Mesenchymal stem cell (in vitro differentiated cells and primary cell): Measurements from ENCODE around the gene GRIN1. TPM values are rescaled to one million over a fixed set of nuclear protein-coding genes. Genes with fewer than 3 reads are reported as not detected.
A peak's percentile ranks its signal among the peaks of the same experiment; 100 is the strongest.

Experiments used
- DNase-seq: peaks from one replicate; pipeline ENCODE4 v3.0.0-alpha.2; 2013
- H2AFZ ChIP-seq: one replicate; pipeline ENCODE4 v1.6.1; 2013; ENCODE audit warnings: low read depth, mild to moderate bottlenecking, control low read depth, inconsistent platforms, low read length, moderate library complexity
- H2AK5ac ChIP-seq: 2 replicates; pipeline ENCODE4 v1.6.1; 2013; ENCODE audit warnings: low read length, moderate library complexity, mild to moderate bottlenecking, inconsistent platforms; ENCODE audit not compliant: severe bottlenecking
- H2BK120ac ChIP-seq: one replicate; pipeline ENCODE4 v1.6.1; 2013; ENCODE audit warnings: low read depth, mild to moderate bottlenecking, inconsistent platforms, low read length, moderate library complexity
- H2BK12ac ChIP-seq, 2 experiments: one replicate each; pipeline ENCODE4 v1.6.1; 2013; ENCODE audit warnings: inconsistent platforms in 2 of 2, low read length in 2 of 2, mild to moderate bottlenecking in 2 of 2, moderate library complexity in 2 of 2, control low read depth in 1 of 2
- H2BK15ac ChIP-seq: one replicate; pipeline ENCODE4 v1.6.1; 2013; ENCODE audit warnings: mild to moderate bottlenecking, low read depth, inconsistent platforms; ENCODE audit not compliant: poor library complexity, severe bottlenecking
- H2BK5ac ChIP-seq: 2 replicates; pipeline ENCODE4 v1.6.1; 2013; ENCODE audit warnings: low read depth, mild to moderate bottlenecking, low read length, control low read depth, inconsistent platforms; ENCODE audit not compliant: poor library complexity, severe bottlenecking
- H3K14ac ChIP-seq, 2 experiments: one replicate each; pipeline ENCODE4 v1.6.1; 2013; ENCODE audit warnings: inconsistent platforms in 2 of 2, low read length in 2 of 2, control low read depth in 1 of 2, mild to moderate bottlenecking in 1 of 2, moderate library complexity in 1 of 2
- H3K18ac ChIP-seq, 2 experiments: one replicate each; pipeline ENCODE4 v1.6.1; 2013; ENCODE audit warnings: inconsistent platforms in 2 of 2, low read length in 2 of 2, control low read depth in 1 of 2, low read depth in 1 of 2, mild to moderate bottlenecking in 1 of 2
- H3K23ac ChIP-seq, 2 experiments: one replicate each; pipeline ENCODE4 v1.6.1; 2013; ENCODE audit warnings: inconsistent platforms in 2 of 2, low read length in 2 of 2, mild to moderate bottlenecking in 2 of 2, moderate library complexity in 2 of 2, control low read depth in 1 of 2
- H3K27ac ChIP-seq: 2 replicates; pipeline ENCODE4 v1.5.1; 2013; ENCODE audit warnings: mild to moderate bottlenecking, moderate library complexity, low read length, control low read depth, inconsistent platforms; ENCODE audit not compliant: poor library complexity, severe bottlenecking
- H3K27me3 ChIP-seq, 2 experiments: 2 replicates each; pipeline versions ENCODE4 v1.6.1 to v1.7.0; 2013; ENCODE audit warnings: low read length in 2 of 2, mild to moderate bottlenecking in 2 of 2, moderate library complexity in 2 of 2, control low read depth in 1 of 2, inconsistent platforms in 1 of 2; ENCODE audit not compliant: control insufficient read depth in 1 of 2, insufficient read depth in 1 of 2
- H3K36me3 ChIP-seq, 2 experiments: 2 replicates each; pipeline versions ENCODE4 v1.6.1 to v1.7.0; 2013; ENCODE audit warnings: low read length in 2 of 2, control low read depth in 1 of 2, inconsistent platforms in 1 of 2, low read depth in 1 of 2, mild to moderate bottlenecking in 1 of 2; ENCODE audit not compliant: insufficient read depth in 2 of 2, control insufficient read depth in 1 of 2
- H3K4ac ChIP-seq, 2 experiments: one replicate each; pipeline ENCODE4 v1.6.1; 2013; ENCODE audit warnings: inconsistent platforms in 2 of 2, low read length in 2 of 2, mild to moderate bottlenecking in 2 of 2, moderate library complexity in 2 of 2, control low read depth in 1 of 2, low read depth in 1 of 2
- H3K4me1 ChIP-seq: 2 replicates; pipeline ENCODE4 v1.6.1; 2013; ENCODE audit warnings: low read depth, low read length, control low read depth; ENCODE audit not compliant: control insufficient read depth, insufficient read depth
- H3K4me2 ChIP-seq: 2 replicates; pipeline ENCODE4 v1.6.1; 2013; ENCODE audit warnings: low read length, mild to moderate bottlenecking, inconsistent platforms; ENCODE audit not compliant: poor library complexity, severe bottlenecking
- H3K4me3 ChIP-seq, 2 experiments: 2 replicates each; pipeline versions ENCODE4 v1.5.1 to v1.7.0; 2013; ENCODE audit warnings: low read length in 2 of 2, mild to moderate bottlenecking in 2 of 2, control low read depth in 1 of 2, low read depth in 1 of 2; ENCODE audit not compliant: insufficient read depth in 1 of 2
- H3K79me1 ChIP-seq: replicated peaks from 2 replicates; pipeline ENCODE4 v1.6.1; 2013; ENCODE audit warnings: mild to moderate bottlenecking, control low read depth, low read length, inconsistent platforms; ENCODE audit not compliant: poor library complexity, severe bottlenecking
- H3K9ac ChIP-seq: 2 replicates; pipeline ENCODE4 v1.7.0; 2013; ENCODE audit warnings: mild to moderate bottlenecking, low read length, moderate library complexity
- H3K9me3 ChIP-seq: 2 replicates; pipeline ENCODE4 v1.7.0; 2013; ENCODE audit warnings: mild to moderate bottlenecking, low read length; ENCODE audit not compliant: control insufficient read depth
- H4K8ac ChIP-seq: one replicate; pipeline ENCODE4 v1.6.1; 2013; ENCODE audit warnings: inconsistent platforms, mild to moderate bottlenecking, low read length, moderate library complexity
- H4K91ac ChIP-seq: one replicate; pipeline ENCODE4 v1.6.1; 2013; ENCODE audit warnings: mild to moderate bottlenecking, low read length, inconsistent platforms
- WGBS: methylation state at CpG from one replicate; pipeline ENCODE4 v1.1.7; 2013; ENCODE audit warnings: mixed read lengths; 5-methylcytosine and 5-hydroxymethylcytosine counted together
- small RNA-seq: library from polyadenylated mRNA; stranded (forward); fragments of <200 nt; extraction: miRNeasy Mini kit (QIAGEN cat#:217004); gene quantifications from one replicate; pipeline ENCODE3, GENCODE V24; 2013; ENCODE audit warnings: low read depth

GRIN1 gene

DNA sequence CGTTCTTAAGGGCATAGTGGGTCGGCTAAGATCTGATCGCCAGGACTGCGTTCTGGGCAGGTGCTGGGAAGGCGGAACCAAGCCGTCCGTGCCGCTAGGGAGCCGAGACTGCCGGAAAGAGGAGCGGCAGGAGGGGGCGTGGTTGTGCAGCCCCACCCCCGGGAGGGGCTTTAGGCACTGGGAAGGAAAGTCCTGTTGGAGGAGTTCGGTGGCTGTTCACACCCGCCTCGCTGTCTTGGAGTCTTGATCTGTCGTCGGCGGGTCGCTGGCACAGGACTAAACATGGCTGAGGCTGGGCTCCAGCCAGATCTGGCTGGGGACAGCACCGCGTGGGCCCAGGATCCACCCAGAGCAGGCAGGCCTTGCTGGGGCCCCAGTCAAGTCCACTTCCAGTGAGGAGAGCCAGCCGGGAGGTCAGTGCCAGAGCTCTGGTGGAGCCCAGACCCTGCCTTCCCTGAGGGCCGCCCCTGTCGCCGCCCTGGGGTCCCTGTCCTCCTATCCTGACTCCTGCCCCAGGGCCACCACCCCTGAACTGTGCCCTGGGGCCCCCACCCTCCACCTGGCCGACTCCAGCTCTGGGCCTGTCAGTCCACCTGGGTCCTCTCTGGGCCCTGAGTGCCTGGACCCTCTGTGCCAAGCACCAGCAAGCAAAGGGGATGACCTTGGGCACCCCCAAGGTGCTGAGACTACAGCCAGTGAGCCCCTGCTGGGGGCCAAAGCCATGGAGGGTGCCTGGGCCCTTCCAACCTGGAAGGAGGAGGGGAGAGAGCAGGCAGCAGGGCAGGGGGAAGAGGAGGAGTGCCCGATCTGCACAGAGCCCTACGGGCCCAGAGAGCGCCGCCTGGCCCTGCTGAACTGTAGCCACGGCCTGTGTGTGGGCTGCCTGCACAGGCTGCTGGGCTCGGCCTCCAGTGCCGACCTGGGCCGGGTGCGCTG, 78.6 kb downstream of the GRIN1 start:
- Histone ChIP-seq H2BK12ac (peak overlapping the region in 1 of 2 experiments; percentile 73), H2BK5ac (no peak overlapping the region), H3K23ac (peak overlapping the region in 1 of 2 experiments; percentile 23), H3K4me3 (peak overlapping the region in 1 of 2 experiments; percentile 69), H3K4ac (peak overlapping the region; percentile 32 to 42), H2AK5ac (no peak overlapping the region), H3K27me3 (no peaks in the 10 kb centered on the region), H3K4me2 (no peak overlapping the region), H3K4me1 (peaks cover 53% of the 10 kb centered on the region), H4K91ac (peak overlapping the region; percentile 64), H3K14ac (peak overlapping the region in 1 of 2 experiments; percentile 35), H3K9ac (peak overlapping the region; percentile 60), H2BK15ac (peak overlapping the region; percentile 97), H3K36me3 (peaks cover 5 to 50% of the 10 kb centered on the region in 2 experiments), H3K79me1 (peaks cover 3% of the 10 kb centered on the region), H3K27ac (no peak overlapping the region), H3K18ac (peak overlapping the region; percentile 34 to 61), H2AFZ (no peak overlapping the region), H3K9me3 (no peaks in the 10 kb centered on the region), H4K8ac (peak overlapping the region; percentile 52), H2BK120ac (no peak overlapping the region)
- DNase-seq, result peak; percentile 63
- WGBS, result 43% methylated on average over 36 of the region's 36 CpGs

DNA sequence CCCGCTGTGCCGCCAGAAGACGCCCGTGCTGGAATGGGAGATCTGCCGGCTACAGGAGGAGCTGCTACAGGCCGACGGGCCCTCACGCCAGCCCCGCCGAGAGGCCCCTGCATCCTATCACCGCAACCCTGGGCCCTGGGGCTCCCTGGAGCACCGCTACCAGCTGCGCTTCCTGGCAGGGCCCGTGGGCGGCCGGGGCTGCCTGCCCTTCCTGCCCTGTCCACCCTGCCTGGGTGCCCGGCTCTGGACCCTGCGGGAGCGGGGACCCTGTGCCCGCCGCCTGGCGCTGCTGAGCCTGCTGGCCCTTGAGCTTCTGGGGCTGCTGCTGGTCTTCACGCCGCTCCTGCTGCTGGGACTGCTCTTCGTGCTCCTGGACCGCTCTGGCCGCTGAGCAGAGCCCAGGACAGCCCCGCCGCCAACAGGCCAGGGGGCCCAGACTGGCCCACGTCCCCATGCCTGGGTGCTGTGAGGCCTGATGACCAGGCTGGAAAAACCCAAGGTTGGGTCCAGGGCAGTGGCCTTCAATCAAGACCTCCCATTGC, 79.3 kb downstream of the GRIN1 start:
- Histone ChIP-seq H2BK15ac (peak overlapping the region; percentile 97), H3K36me3 (peaks cover 5 to 43% of the 10 kb centered on the region in 2 experiments), H4K91ac (peak overlapping the region; percentile 64), H3K4me1 (peaks cover 59% of the 10 kb centered on the region), H3K4me3 (peak overlapping the region; percentile 5 to 69), H3K23ac (peak overlapping the region in 1 of 2 experiments; percentile 40), H3K14ac (no peak overlapping the region), H2BK12ac (peak overlapping the region in 1 of 2 experiments; percentile 73), H3K79me1 (no peaks in the 10 kb centered on the region), H3K27ac (peak overlapping the region; percentile 59), H3K4ac (peak overlapping the region in 1 of 2 experiments; percentile 58), H2BK5ac (no peak overlapping the region), H3K9me3 (no peaks in the 10 kb centered on the region), H3K18ac (peak overlapping the region; percentile 14 to 19), H3K9ac (no peak overlapping the region), H4K8ac (peak overlapping the region; percentile 59), H2BK120ac (no peak overlapping the region), H3K4me2 (no peak overlapping the region), H2AK5ac (no peak overlapping the region), H2AFZ (no peak overlapping the region), H3K27me3 (no peaks in the 10 kb centered on the region)
- DNase-seq, result no peak
- WGBS, result 97% methylated on average over 27 of the region's 30 CpGs

Small RNAs within 50 kb of the gene (small RNA-seq; reads per million reads assigned to genes)
- gene MIR3621 (not detected), gene RF00153 (not detected)
